GM12878 (cell line): ENCODE measurements around the gene CCL25.

Source experiments
- EZH2 ChIP-seq: IDR thresholded peaks from 2 replicates; pipeline ENCODE4 v1.6.1; 2012; ENCODE audit warnings: low read depth, mild to moderate bottlenecking, control low read depth, inconsistent platforms, low read length, borderline replicate concordance; ENCODE audit not compliant: control insufficient read depth
- IRF5 ChIP-seq: fragments of 450-650 bp; IDR thresholded peaks from 2 replicates; pipeline ENCODE4 v1.6.1; 2017; ENCODE audit warnings: borderline replicate concordance
- NFYB ChIP-seq: IDR thresholded peaks from 2 replicates; pipeline ENCODE4 v1.6.1; 2011; ENCODE audit warnings: low read depth, mild to moderate bottlenecking, low read length, improper control_type of control experiment, moderate library complexity; ENCODE audit not compliant: insufficient read depth
- POLR2A ChIP-seq: IDR thresholded peaks from 2 replicates; pipeline ENCODE4 v1.6.1; 2011; ENCODE audit warnings: low read depth, mild to moderate bottlenecking, low read length
- SREBF1 ChIP-seq: IDR thresholded peaks from 2 replicates; pipeline ENCODE4 v1.6.1; 2012; ENCODE audit warnings: mild to moderate bottlenecking, low read length
- TAF1 ChIP-seq: IDR thresholded peaks from 2 replicates; pipeline ENCODE4 v1.6.1; 2011; ENCODE audit warnings: mild to moderate bottlenecking, low read depth, low read length, borderline replicate concordance

- TF ChIP-seq TAF1 (no peak), POLR2A (no peak), SREBF1 (no peak), IRF5 (no peak), NFYB (no peak), EZH2 (no peak)
Observed at GRCh38 chr19:8108560-8109445, 56.2 kb downstream of the CCL25 start.
